NCI-H1417 (cell line): ENCODE results near the gene MAPKAP1.

ENCODE experiments used
- DNase-seq, 3 experiments: peaks; one replicate each; lab custom pipeline; 2025; lab: John Stamatoyannopoulos, UW

MAPKAP1 gene

GRCh38 chr9:125484350-125485282, 222.4 kb downstream of the MAPKAP1 start:
- DNase-seq: no peak

- no peak for DNase-seq
These were observed 223.3 kb downstream of the MAPKAP1 start for GRCh38 chr9:125483697-125484096.

GRCh38 chr9:125479846-125480615, 227.0 kb downstream of the MAPKAP1 start:
- peak in 2 of 3 experiments; percentile 73 to 92 for DNase-seq

GRCh38 chr9:125477089-125477544, 229.9 kb downstream of the MAPKAP1 start:
- no peak for DNase-seq

- no peak for DNase-seq
These were observed 230.4 kb downstream of the MAPKAP1 start for GRCh38 chr9:125476645-125477044.

GRCh38 chr9:125475385-125475784, 231.6 kb downstream of the MAPKAP1 start:
- DNase-seq: no peak

- DNase-seq: peak; percentile 1 to 72 (median 14)
These were observed 233.9 kb downstream of the MAPKAP1 start for GRCh38 chr9:125472926-125473701.

- no peak for DNase-seq
These were observed 234.5 kb downstream of the MAPKAP1 start for GRCh38 chr9:125472562-125472925.

- DNase-seq: no peak
These were observed 236.0 kb downstream of the MAPKAP1 start for GRCh38 chr9:125470767-125471580.

GRCh38 chr9:125470189-125470588, 236.8 kb downstream of the MAPKAP1 start:
- DNase-seq: no peak

GRCh38 chr9:125468646-125469045, 238.4 kb downstream of the MAPKAP1 start:
- DNase-seq: no peak

GRCh38 chr9:125467116-125467740, 239.8 kb downstream of the MAPKAP1 start:
- no peak for DNase-seq

- no peak for DNase-seq
These were observed 240.6 kb downstream of the MAPKAP1 start for GRCh38 chr9:125466411-125466810.

GRCh38 chr9:125464591-125465385, 242.2 kb downstream of the MAPKAP1 start:
- DNase-seq: peak in 2 of 3 experiments; percentile 55 to 85

GRCh38 chr9:125463926-125464325, 243.1 kb downstream of the MAPKAP1 start:
- DNase-seq: no peak

GRCh38 chr9:125462861-125463291, 244.1 kb downstream of the MAPKAP1 start:
- peak in 2 of 3 experiments; percentile 28 to 34 for DNase-seq

GRCh38 chr9:125461636-125462190, 245.3 kb downstream of the MAPKAP1 start:
- no peak for DNase-seq

- peak; percentile 37 to 78 (median 68) for DNase-seq
These were observed 245.9 kb downstream of the MAPKAP1 start for GRCh38 chr9:125460883-125461635.

- no peak for DNase-seq
These were observed 246.7 kb downstream of the MAPKAP1 start for GRCh38 chr9:125460346-125460745.
